HepG2 (cell line): ENCODE data around the gene SPAG6. TPM values are rescaled to one million over a fixed set of nuclear protein-coding genes. Genes with fewer than 3 reads are reported as not detected.

ENCODE experiments used
- ATAC-seq: fragments of 200-7000 bp; cut with Tn5 transposase; 3 replicates; pipeline ENCODE4 v1.9.1; 2020; ENCODE audit warnings: mild to moderate bottlenecking, moderate library complexity
- BruUV-seq: library from RNA; stranded (reverse); fragments of 400-500 nt; replicated peaks from 2 replicates; lab custom pipeline; 2021; lab: Mats Ljungman, UMichigan
- CTCF ChIA-PET: fragments of 300-600 bp; formaldehyde crosslinking; extraction: SDS; loops from one replicate; lab custom pipeline; 2021; ENCODE audit warnings: low total read pairs, inconsistent platforms, low intra/inter-chr PET ratio; lab: Yijun Ruan, JAX
- POLR2A ChIA-PET: fragments of 350-600 bp; sonication (Branson Sonifier 250); formaldehyde crosslinking; loops from one replicate; lab custom pipeline; 2020; ENCODE audit warnings: antibody characterized with exemption, inconsistent platforms; lab: Yijun Ruan, JAX
- DNase-seq: peaks from one replicate; pipeline ENCODE4 v3.0.0-alpha.2; 2015; ENCODE audit warnings: low spot score
- FAIRE-seq: peaks from 3 replicates; lab custom pipeline; 2011; peaks lifted over from hg19 to GRCh38; lab: Jason Lieb, UNC
- H2AFZ ChIP-seq: one replicate; pipeline ENCODE4 v1.6.1; 2011; ENCODE audit warnings: low read length, inconsistent platforms
- H3K27ac ChIP-seq: fragments of 300-600 bp; 3 replicates; pipeline ENCODE4 v1.8.0; 2011; ENCODE audit warnings: mixed run types, mild to moderate bottlenecking, mixed read lengths, low read length, inconsistent platforms; ENCODE audit not compliant: insufficient read depth; ENCODE audit errors: extremely low read length
- H3K27me3 ChIP-seq, 2 experiments: fragments of 200-600 bp in 1 of 2; 2 replicates in 1 of 2; 3 replicates in 1 of 2; pipeline versions ENCODE4 v1.6.0 to v1.8.0; 2011; ENCODE audit warnings: low read length in 2 of 2, mild to moderate bottlenecking in 2 of 2, moderate library complexity in 2 of 2, inconsistent platforms in 1 of 2; ENCODE audit not compliant: insufficient read depth in 2 of 2, control insufficient read depth in 1 of 2
- H3K36me3 ChIP-seq, 2 experiments: fragments of 200-600 bp in 1 of 2; replicated peaks in 1 of 2; 2 replicates in 1 of 2; 3 replicates in 1 of 2; pipeline versions ENCODE4 v1.5.1 to v1.8.0; 2011; ENCODE audit warnings: low read length in 2 of 2, inconsistent platforms in 1 of 2; ENCODE audit not compliant: insufficient read depth in 2 of 2, control insufficient read depth in 1 of 2
- H3K4me1 ChIP-seq: 2 replicates; pipeline ENCODE4 v1.5.1; 2012; ENCODE audit warnings: low read length, inconsistent platforms; ENCODE audit not compliant: insufficient read depth
- H3K4me2 ChIP-seq: 2 replicates; pipeline ENCODE4 v1.6.0; 2011; ENCODE audit warnings: low read depth, low read length, inconsistent platforms
- H3K4me3 ChIP-seq, 3 experiments: fragments of 200-600 bp in 1 of 3; sonication (generic), shearing (Covaris generic) in 1 of 3; replicated peaks in 1 of 3; 2 replicates each; pipeline ENCODE4 v1.5.1; 2011 to 2016; ENCODE audit warnings: low read length in 3 of 3, inconsistent platforms in 2 of 3, low read depth in 2 of 3, mild to moderate bottlenecking in 2 of 3, control low read depth in 1 of 3, mixed read lengths in 1 of 3; ENCODE audit not compliant: insufficient read depth in 1 of 3
- H3K79me2 ChIP-seq: one replicate; pipeline ENCODE4 v1.6.1; 2011; ENCODE audit warnings: low read length, inconsistent platforms; ENCODE audit not compliant: insufficient read depth
- H3K9ac ChIP-seq: 2 replicates; pipeline ENCODE4 v1.6.0; 2011; ENCODE audit warnings: mild to moderate bottlenecking, low read depth, low read length, inconsistent platforms; ENCODE audit not compliant: insufficient read depth
- H3K9me3 ChIP-seq: 2 replicates; pipeline ENCODE4 v1.5.1; 2012; ENCODE audit warnings: mild to moderate bottlenecking, low read length
- H4K20me1 ChIP-seq: 2 replicates; pipeline ENCODE4 v1.6.0; 2011; ENCODE audit warnings: inconsistent platforms, mild to moderate bottlenecking, low read length, moderate library complexity; ENCODE audit not compliant: insufficient read depth
- ATF7-NPFF ChIP-seq: sonication (generic); formaldehyde crosslinking; IDR thresholded peaks from 2 replicates; pipeline ENCODE4 v1.8.1; 2023; ENCODE audit warnings: mild to moderate bottlenecking, low read depth, missing genetic modification reagents, moderate library complexity
- EZH2 ChIP-seq: conservative IDR thresholded peaks from 2 replicates; pipeline ENCODE4 v1.6.1; 2012; ENCODE audit warnings: mild to moderate bottlenecking, low read depth, low read length, moderate library complexity
- FLYWCH1 ChIP-seq: sonication (generic); formaldehyde crosslinking; IDR thresholded peaks from 2 replicates; pipeline ENCODE4 v1.8.1; 2023; ENCODE audit warnings: mild to moderate bottlenecking, missing genetic modification reagents
- FOXC1 ChIP-seq: sonication (generic); formaldehyde crosslinking; IDR thresholded peaks from 2 replicates; pipeline ENCODE4 v1.8.0; 2022; ENCODE audit warnings: mild to moderate bottlenecking, missing genetic modification reagents, borderline replicate concordance
- HDAC1 ChIP-seq: sonication (generic); formaldehyde crosslinking; IDR thresholded peaks from 2 replicates; pipeline ENCODE4 v1.5.1; 2020; ENCODE audit warnings: mild to moderate bottlenecking, missing genetic modification reagents
- HIVEP1 ChIP-seq: sonication (generic); formaldehyde crosslinking; IDR thresholded peaks from 2 replicates; pipeline ENCODE4 v1.4.0; 2020; ENCODE audit warnings: mild to moderate bottlenecking, missing genetic modification reagents
- HNRNPLL ChIP-seq: fragments of 200-400 bp; formaldehyde crosslinking; IDR thresholded peaks from 2 replicates; pipeline ENCODE4 v1.6.1; 2017; ENCODE audit warnings: mild to moderate bottlenecking, low read depth, low read length; ENCODE audit not compliant: poor library complexity, severe bottlenecking
- JARID2 ChIP-seq: sonication (generic); formaldehyde crosslinking; IDR thresholded peaks from 2 replicates; pipeline ENCODE4 v1.8.1; 2023; ENCODE audit warnings: missing genetic modification reagents, inconsistent platforms; ENCODE audit not compliant: insufficient replicate concordance
- LCORL ChIP-seq, 2 experiments: fragments of 450-650 bp in 1 of 2; sonication (generic) in 1 of 2; formaldehyde crosslinking in 1 of 2; IDR thresholded peaks; 2 replicates each; pipeline versions ENCODE4 v1.5.0 to v1.6.1; 2017 to 2020; ENCODE audit warnings: antibody characterized with exemption in 1 of 2, missing genetic modification reagents in 1 of 2
- MAFK ChIP-seq, 2 experiments: IDR thresholded peaks in 1 of 2; conservative IDR thresholded peaks in 1 of 2; 2 replicates each; pipeline ENCODE4 v1.6.1; 2011; ENCODE audit warnings: improper control_type of control experiment in 2 of 2, low read length in 2 of 2
- NKX3-1 ChIP-seq: sonication (generic); formaldehyde crosslinking; IDR thresholded peaks from 2 replicates; pipeline ENCODE4 v1.5.0; 2020; ENCODE audit warnings: missing genetic modification reagents
- PHF20 ChIP-seq: sonication (generic); formaldehyde crosslinking; IDR thresholded peaks from 2 replicates; pipeline ENCODE4 v1.5.0; 2020; ENCODE audit warnings: mild to moderate bottlenecking, missing genetic modification reagents
- RARG ChIP-seq: sonication (generic); formaldehyde crosslinking; IDR thresholded peaks from 2 replicates; pipeline ENCODE4 v1.4.0; 2020; ENCODE audit warnings: low read depth, mild to moderate bottlenecking, missing genetic modification reagents
- RBM39 ChIP-seq: fragments of 200-400 bp; formaldehyde crosslinking; IDR thresholded peaks from one replicate; pipeline ENCODE4 v1.6.1; 2018; ENCODE audit warnings: antibody characterized with exemption, mild to moderate bottlenecking, low read depth, low read length; ENCODE audit not compliant: poor library complexity, severe bottlenecking
- RNF2 ChIP-seq: fragments of 450-650 bp; conservative IDR thresholded peaks from 2 replicates; pipeline ENCODE4 v1.6.1; 2016; ENCODE audit warnings: low read depth
- SAP130 ChIP-seq: IDR thresholded peaks from 2 replicates; pipeline ENCODE4 v1.6.1; 2016; ENCODE audit warnings: low read depth
- ZNF33B ChIP-seq: sonication (generic); formaldehyde crosslinking; IDR thresholded peaks from 2 replicates; pipeline ENCODE4 v1.5.1; 2020; ENCODE audit warnings: mild to moderate bottlenecking, missing genetic modification reagents
- ZNF879 ChIP-seq: sonication (generic); formaldehyde crosslinking; IDR thresholded peaks from 2 replicates; pipeline ENCODE4 v1.8.1; 2023; ENCODE audit warnings: missing genetic modification reagents
- WGBS: methylation state at CpG from one replicate; pipeline ENCODE4 v1.1.6; 2017; ENCODE audit warnings: low lambda C conversion rate; 5-methylcytosine and 5-hydroxymethylcytosine counted together
- in situ Hi-C: cut with HindIII; loops from 2 replicates; pipeline ENCODE4 v1.10.0; 2017; ENCODE audit warnings: low pct_unique_long_range_greater_than_20kb; ENCODE audit not compliant: extremely low pct_ligation_motif_present
- intact Hi-C: fragments of 100-400 bp; cut with micrococcal nuclease; formaldehyde crosslinking; loops from one replicate; pipeline ENCODE4 v1.10.0; 2022; ENCODE audit not compliant: unreplicated experiment
- polyA plus RNA-seq, 8 experiments: library from polyadenylated mRNA; depleted of rRNA in 3 of 8; stranded (reverse) in 7 of 8; unstranded in 1 of 8; fragments of >200 nt; fragmentation: Illumina TruSeq in 4 of 8; extraction: Trizol in 4 of 8; gene quantifications; 2 replicates each; pipeline versions ENCODE4 v1.2.1 to v1.2.3, GENCODE V29; 2011 to 2016; ENCODE audit warnings: low read depth in 4 of 8, missing spikeins in 1 of 8, mixed read lengths in 1 of 8; ENCODE audit not compliant: insufficient read depth in 1 of 8
- total RNA-seq, 5 experiments: library from RNA; depleted of rRNA; stranded (reverse); fragments of >200 nt; fragmentation: Illumina TruSeq; extraction: Trizol; gene quantifications; 2 replicates each; pipeline ENCODE4 v1.2.3, GENCODE V29; 2016; ENCODE audit warnings: low read depth in 1 of 5
- TF ChIP-seq, protein P1 (sequence below): sonication (generic); formaldehyde crosslinking; IDR thresholded peaks from 2 replicates; pipeline ENCODE4 v1.5.0; 2020; ENCODE audit warnings: missing genetic modification reagents, mild to moderate bottlenecking, borderline replicate concordance
- TF ChIP-seq, protein P2 (sequence below): sonication (generic); formaldehyde crosslinking; IDR thresholded peaks from 2 replicates; pipeline ENCODE4 v1.5.1; 2020; ENCODE audit warnings: mild to moderate bottlenecking, moderate library complexity, missing genetic modification reagents

The SPAG6 gene
- total and polyA plus RNA-seq, 2 of the 13 experiments (the other 11 are each of a cell fraction or from before 2014, with no cell fraction given): not detected

DNA sequence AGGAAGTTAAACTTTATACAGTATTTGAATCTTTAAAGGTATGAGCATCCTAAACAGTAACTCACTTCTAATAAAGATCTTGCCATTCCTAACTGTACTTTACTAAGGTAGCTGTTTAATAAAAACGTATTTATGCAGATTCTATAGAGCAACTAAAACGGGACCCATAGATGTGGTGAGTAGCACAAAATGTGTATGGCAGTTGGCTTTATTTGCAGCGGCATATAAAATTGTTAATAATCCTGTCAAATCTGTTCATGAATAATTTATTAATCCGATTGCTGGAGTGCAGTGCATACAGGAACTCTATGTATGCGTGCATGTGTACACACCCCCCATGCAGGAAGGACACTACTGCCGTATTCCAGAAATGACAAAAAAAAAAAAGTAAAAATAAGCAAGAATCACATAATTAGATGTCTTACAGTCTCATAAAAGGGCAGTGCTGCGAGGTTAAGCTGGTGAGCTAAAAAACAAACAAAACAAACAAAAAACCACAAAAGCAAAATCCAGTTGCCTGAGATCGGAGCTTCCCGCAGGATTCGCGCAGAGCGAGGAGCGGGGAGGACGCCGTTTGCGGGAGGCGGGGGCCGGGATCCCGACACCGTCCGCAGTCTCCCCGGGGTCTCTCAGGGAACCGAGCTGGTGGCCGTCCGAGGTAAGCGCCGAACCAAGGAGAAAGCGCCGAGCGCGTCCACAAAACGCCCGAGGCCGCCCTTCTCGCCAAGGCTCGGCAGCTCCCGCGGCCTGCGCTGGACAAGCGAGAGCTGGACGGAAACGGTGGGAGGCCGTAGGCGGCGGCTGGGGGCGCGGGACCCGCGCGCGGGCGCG, 29.6 kb upstream of the SPAG6 start:
- CTCF ChIA-PET: no interaction called here
- peaks cover 0 to 16% of the 10 kb centered on the region in 2 experiments; a peak in 2 of 5 replicates for H3K27me3 ChIP-seq
- no peak for TF ChIP-seq SAP130 (CRISPR knock-in tag)
- TF ChIP-seq HIVEP1 (CRISPR knock-in tag): no peak; the same call in 1 of the 2 replicates
- peak; percentile 96 for TF ChIP-seq HNRNPLL
- TF ChIP-seq LCORL (IDR thresholded peaks at IDR 0.05): no peak
- TF ChIP-seq LCORL (CRISPR knock-in tag; IDR thresholded peaks at IDR 0.05): peak; percentile 18; the same call in 1 of the 2 replicates
- TF ChIP-seq ZNF879 (CRISPR knock-in tag): peak; percentile 53
- no peak for TF ChIP-seq NKX3-1 (CRISPR knock-in tag)
- peak; percentile 33; the same call in 1 of the 2 replicates for TF ChIP-seq FOXC1 (CRISPR knock-in tag)
- TF ChIP-seq HDAC1 (CRISPR knock-in tag): 0 out of 2 replicates have a peak, but pooled peaks have one; percentile 10
- TF ChIP-seq MAFK (conservative IDR thresholded peaks at IDR 0.05 in 1 of 2, IDR thresholded peaks at IDR 0.05 in 1 of 2; ENCODE audit: low read length in 2 of 2): no peak
- TF ChIP-seq RBM39: peak; percentile 52
- TF ChIP-seq EZH2: no peak
- TF ChIP-seq, protein P1, sequence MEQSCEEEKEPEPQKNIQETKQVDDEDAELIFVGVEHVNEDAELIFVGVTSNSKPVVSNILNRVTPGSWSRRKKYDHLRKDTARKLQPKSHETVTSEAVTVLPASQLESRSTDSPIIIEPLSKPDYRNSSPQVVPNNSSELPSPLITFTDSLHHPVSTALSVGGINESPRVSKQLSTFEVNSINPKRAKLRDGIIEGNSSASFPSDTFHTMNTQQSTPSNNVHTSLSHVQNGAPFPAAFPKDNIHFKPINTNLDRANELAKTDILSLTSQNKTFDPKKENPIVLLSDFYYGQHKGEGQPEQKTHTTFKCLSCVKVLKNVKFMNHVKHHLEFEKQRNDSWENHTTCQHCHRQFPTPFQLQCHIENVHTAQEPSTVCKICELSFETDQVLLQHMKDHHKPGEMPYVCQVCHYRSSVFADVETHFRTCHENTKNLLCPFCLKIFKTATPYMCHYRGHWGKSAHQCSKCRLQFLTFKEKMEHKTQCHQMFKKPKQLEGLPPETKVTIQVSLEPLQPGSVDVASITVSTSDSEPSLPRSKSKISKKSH (CRISPR knock-in tag): no peak
- no peak for TF ChIP-seq PHF20 (CRISPR knock-in tag)
- TF ChIP-seq ATF7-NPFF (CRISPR knock-in tag): peak; percentile 72; the same call in 1 of the 2 replicates
- peak; percentile 18 for TF ChIP-seq JARID2 (CRISPR knock-in tag)
- TF ChIP-seq ZNF33B (CRISPR knock-in tag): peak; percentile 58; the same call in 1 of the 2 replicates
- TF ChIP-seq RNF2: 0 out of 2 replicates have a peak, but pooled peaks have one; percentile 13
- no peak for TF ChIP-seq FLYWCH1 (CRISPR knock-in tag)
- TF ChIP-seq RARG (CRISPR knock-in tag): no peak
- TF ChIP-seq, protein P2, sequence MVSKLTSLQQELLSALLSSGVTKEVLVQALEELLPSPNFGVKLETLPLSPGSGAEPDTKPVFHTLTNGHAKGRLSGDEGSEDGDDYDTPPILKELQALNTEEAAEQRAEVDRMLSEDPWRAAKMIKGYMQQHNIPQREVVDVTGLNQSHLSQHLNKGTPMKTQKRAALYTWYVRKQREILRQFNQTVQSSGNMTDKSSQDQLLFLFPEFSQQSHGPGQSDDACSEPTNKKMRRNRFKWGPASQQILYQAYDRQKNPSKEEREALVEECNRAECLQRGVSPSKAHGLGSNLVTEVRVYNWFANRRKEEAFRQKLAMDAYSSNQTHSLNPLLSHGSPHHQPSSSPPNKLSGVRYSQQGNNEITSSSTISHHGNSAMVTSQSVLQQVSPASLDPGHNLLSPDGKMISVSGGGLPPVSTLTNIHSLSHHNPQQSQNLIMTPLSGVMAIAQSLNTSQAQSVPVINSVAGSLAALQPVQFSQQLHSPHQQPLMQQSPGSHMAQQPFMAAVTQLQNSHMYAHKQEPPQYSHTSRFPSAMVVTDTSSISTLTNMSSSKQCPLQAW: 0 out of 2 replicates have a peak, but pooled peaks have one; percentile 8

More for the DNA sequence above, 29.6 kb upstream of the SPAG6 start:
- DNase-seq (no peak), ATAC-seq (no peak; the same call in 2 of the 3 replicates), FAIRE-seq (no peak)
- Histone ChIP-seq H3K9me3 (no peaks in the 10 kb centered on the region), H3K27ac (peak overlapping the region; percentile 92), H3K79me2 (peaks cover 10% of the 10 kb centered on the region), H3K9ac (peak overlapping the region; percentile 81), H3K4me2 (peak overlapping the region; percentile 80), H3K36me3 (no peaks in the 10 kb centered on the region), H4K20me1 (no peaks in the 10 kb centered on the region), H3K4me3 (peak overlapping the region; percentile 75 to 82 (median 78)), H3K4me1 (peaks cover 35% of the 10 kb centered on the region), H2AFZ (peak overlapping the region; percentile 51)
- in situ Hi-C loops (loop anchor here (10.0 to 25.0 kb wide), 3 partner anchors 311 to 803 kb away; partner anchors contain the start of genes DNAJC1 and PIP4K2A), intact Hi-C loops (loop anchor here (1.0 to 5.0 kb wide), 3 partner anchors 86 to 313 kb away; partner anchors contain the start of gene DNAJC1)
- POLR2A ChIA-PET: interaction anchor here (0.6 to 2.9 kb wide), 10 partner anchors 9 to 790 kb away, joined by 3 to 32 read pairs (median 5); partner anchors contain the start of genes DNAJC1 and SKIDA1
- no TSS peak for BruUV-seq
- WGBS: under 1% methylated on average over 20 of the region's 53 CpGs
